CD4-positive, alpha-beta T cell treated with Interferon gamma for 1 hour (primary cell): Measurements from ENCODE around the gene RAPGEF1.
A peak's percentile ranks its signal among the peaks of the same experiment; 100 is the strongest.
"Not testable (repeated sequence)": the region's sequence is repeated elsewhere in the genome, so short reads cannot be mapped to it uniquely, and the experiment has no call there.

Experiments used
- DNase-seq: peaks from one replicate; pipeline ENCODE4 v3.0.0-alpha.2; 2020

RAPGEF1 gene

GRCh38 chr9:131739959-131740648, at the start of gene RAPGEF1:
TSS of gene RAPGEF1 (minus strand) at chr9:131740076. CDS start at chr9:131739830, 246 bp downstream.
- peak; percentile 68 for DNase-seq

DNA sequence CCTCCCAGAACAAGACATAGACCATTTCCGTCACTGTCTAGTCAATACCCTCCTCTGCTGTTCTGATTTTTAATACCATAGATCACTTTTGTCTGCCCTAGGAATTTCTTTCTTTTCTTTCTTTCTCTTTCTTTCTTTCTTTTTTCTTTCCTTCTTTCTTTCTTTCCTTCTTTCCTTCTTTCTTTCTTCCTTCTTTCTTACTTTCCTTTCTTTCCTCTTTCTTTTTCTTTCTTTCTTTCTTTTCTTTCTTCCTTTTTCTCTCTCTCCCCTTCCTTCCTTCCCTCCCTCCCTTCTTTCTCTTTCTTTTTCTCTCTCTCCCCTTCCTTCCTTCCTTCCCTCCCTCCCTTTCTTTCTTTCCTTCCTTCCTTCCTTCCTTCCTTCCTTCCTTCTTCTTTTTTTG, 49.0 kb upstream of the RAPGEF1 start:
- DNase-seq: no peak

GRCh38 chr9:131787838-131788237, 48.0 kb upstream of the RAPGEF1 start:
- no peak for DNase-seq

GRCh38 chr9:131784748-131785501, 45.0 kb upstream of the RAPGEF1 start:
- DNase-seq: no peak

GRCh38 chr9:131781069-131781468, 41.2 kb upstream of the RAPGEF1 start:
- DNase-seq: no peak

DNA sequence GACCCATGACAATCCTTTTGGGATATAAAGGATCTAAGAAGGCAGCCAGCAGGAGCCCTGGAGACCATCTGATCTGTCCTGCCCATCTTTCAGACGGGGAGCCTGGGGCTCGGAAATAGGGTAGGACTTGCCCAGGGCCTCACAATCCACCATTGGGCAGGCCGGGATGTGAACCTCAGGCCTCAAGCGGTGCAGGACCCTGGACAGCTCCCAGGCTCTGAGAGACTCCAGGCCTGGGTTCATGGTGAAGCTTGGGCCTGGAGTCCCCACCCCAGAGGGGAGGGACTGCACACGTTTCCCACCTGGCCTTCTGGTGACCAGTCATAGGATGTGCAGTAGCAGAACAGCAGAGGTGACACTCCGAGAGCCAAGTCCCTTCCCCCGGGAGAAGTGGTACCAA, 36.6 kb upstream of the RAPGEF1 start:
- no peak for DNase-seq

GRCh38 chr9:131776036-131776435, 36.2 kb upstream of the RAPGEF1 start:
- no peak for DNase-seq

DNA sequence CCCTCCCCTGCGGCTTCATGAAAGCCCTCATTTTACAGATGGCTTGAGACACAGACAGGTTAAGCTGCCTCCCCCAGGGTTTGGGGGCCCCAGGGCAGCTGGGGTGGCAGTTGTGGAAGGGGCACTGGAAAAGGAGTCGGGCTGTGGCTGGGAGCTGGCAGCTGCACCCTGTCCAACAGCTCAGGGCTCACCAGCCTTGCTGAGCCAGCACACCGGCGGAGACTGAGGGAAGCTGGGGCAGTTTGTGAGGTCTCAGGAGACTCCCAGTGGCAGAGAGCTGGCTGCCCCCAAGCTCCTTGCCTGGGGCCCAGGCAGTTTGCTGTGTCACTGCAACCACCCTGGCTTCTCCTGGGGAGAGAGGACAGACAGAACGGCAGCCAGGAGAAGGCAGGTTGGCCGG, 34.8 kb upstream of the RAPGEF1 start:
- no peak for DNase-seq

DNA sequence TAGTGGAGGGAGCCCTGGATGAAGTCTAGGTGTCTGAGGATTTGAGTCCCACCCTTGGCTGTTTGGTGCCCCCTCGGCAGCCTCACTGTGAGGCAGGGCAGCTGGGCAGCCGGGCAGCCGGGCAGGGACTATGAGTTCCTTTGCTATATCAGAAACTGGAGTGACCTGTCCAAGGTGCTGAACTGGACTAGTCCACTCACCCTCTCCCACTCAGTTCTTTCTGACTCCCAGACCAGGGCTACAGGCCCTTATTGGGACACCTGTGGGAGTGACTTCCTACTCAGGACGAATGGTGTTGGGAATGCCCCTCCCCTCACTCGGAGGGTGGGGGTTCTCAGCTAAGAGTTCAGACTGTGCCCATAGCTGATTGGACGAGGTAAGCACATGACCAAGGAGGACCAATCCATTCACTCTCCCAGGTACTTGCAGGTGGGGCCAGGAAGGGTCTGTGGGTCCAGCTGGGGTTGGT, 34.1 kb upstream of the RAPGEF1 start:
- DNase-seq: no peak

DNA sequence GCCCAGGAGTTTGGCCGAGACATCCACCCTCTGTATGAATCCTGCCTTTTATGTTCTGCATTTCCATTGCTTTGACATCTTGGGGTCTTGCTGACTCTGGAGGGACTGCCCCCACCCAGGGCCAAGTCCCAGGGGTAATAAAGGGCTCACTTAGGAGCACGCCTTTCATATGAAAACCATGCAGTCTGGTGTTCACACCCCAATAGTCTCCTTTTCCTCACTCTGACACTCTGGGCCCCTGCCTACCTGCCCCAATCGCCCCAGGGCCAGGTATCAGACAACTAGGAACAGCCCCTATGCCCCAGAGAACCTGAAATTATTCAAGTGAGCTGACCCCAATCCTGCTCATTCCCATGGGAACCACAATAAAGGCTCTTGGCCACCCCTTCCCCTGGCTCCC, 33.1 kb upstream of the RAPGEF1 start:
- DNase-seq: no peak

- DNase-seq: no peak
Measured at GRCh38 chr9:131771646-131772045, 31.8 kb upstream of the RAPGEF1 start.

DNA sequence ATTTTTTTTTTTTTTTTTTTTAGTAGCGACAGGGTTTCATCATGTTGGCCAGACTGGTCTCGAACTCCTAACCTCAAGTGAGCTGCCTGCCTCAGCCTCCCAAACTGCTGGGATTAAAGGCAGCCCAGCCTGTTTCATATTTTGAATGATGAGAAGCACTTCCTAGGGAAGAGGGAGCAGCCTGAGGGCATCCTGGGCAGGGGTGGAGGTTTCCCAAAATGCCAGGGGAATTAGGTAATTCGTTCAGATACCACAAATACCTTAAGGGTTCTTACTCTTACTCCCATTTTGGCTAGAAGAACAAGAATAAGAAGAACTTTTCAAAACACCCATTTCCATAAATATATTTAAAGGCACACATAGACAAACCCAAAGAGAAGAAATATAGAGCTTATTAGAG, 29.5 kb upstream of the RAPGEF1 start:
- DNase-seq: no peak

DNA sequence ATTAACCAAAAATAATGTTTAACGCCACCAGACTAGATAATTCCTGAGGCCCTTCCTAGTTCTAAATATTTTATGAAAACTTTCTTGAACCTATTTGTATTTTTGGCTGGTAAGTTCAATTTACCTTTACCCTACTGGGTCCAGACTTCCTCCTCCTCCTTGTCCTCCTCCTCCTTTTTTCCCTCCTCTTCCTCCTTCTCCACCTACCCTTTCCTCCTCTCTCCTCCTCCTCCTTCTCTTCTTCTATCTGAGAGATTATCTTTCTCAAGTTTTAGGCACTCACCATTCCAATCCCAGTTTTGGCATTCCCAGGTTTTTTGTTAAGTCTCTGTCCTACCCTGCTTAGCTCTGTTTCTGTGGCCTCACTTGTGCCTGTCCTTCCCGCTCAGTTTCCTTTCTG, 24.7 kb upstream of the RAPGEF1 start:
- DNase-seq: no peak

- peak; percentile 67 for DNase-seq
Measured at GRCh38 chr9:131762356-131762932, 22.6 kb upstream of the RAPGEF1 start.

DNA sequence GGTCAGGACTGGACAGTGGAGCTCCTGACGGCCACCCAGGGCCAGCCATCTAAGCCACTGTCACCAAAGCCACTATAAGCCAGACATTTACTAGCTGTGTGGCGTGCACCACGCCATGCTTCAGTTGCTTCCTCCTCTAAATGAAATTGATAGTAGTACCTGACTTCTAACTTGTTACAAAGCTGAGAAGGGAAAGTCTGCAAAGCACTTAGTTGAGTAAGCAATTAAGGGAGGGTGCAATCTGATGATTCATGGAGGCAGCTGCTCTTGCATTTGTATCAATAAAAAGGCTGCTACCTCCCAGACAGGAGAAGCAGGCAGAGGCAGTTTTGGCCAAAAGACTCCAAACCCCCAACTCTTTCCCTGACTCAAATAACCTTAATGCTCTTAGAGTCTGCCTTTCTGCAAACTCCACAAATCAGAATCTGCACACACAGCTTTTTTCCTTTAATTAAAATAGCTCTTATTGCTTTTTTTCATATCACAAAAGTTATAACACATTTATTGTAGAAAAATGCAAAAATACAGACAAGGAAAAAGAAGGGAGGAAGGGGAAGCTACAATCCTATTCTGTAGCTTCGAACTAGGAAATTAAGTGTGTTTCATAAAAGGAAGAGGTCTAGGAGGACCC, 19.3 kb upstream of the RAPGEF1 start:
- DNase-seq: no peak

DNA sequence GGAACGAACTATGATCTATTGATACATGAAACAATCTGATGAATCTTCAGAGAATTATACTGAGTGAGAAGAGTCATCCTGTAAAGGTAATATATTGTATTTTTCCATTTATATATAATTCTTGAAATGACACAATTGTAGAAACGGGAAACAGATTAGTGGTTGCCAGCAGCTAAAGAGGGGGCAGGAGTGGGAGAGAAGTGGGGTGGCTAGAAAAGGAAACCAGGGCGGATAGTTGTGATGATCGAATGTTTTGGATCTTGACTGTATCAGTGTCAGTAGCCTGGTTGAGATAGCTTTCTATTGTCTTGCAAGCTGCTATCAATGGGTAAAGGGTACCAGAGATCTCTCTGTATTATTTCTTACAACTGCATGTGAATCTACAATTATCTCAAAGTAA, 17.7 kb upstream of the RAPGEF1 start:
- no peak for DNase-seq

- peak; percentile 80 for DNase-seq
Measured at GRCh38 chr9:131755541-131756198, 15.8 kb upstream of the RAPGEF1 start.

DNA sequence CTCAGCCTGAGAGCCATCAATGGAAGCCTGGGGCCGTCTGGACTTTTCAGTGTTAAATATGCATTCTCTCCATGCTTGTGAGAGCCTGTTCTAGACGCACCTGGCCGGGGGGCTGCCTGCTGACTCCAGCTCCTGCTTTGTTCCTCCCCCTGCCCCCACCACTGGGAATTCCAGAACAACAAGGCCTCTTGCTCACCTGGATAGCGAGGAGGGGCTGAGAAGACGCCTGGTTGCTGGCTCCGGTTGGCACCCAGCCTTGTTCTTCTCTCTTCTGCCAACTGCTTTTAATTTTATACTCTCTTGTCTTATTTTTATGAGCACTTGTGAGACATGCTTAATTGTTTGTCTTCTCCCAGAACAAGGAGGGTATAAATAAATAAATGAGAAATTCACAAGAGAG, 15.0 kb upstream of the RAPGEF1 start:
- no peak for DNase-seq

DNA sequence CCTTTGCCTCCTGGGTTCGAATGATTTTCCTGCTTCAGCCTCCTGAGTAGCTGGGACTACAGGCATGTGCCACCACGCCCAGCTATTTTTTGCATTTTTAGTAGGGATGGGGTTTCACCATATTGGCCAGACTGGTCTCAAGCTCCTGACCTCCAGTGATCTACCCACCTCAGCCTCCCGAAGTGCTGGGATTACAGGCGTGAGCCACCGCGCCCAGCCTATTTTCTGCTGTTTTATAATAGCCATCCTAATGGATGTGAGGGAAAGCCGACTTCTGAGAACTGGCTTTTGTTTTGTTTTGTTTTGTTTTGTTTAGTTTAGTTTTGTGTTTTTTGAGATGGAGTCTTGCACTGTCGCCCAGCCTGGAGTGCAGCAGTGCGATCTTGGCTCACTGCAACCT, 13.9 kb upstream of the RAPGEF1 start:
- not testable (repeated sequence) for DNase-seq

DNA sequence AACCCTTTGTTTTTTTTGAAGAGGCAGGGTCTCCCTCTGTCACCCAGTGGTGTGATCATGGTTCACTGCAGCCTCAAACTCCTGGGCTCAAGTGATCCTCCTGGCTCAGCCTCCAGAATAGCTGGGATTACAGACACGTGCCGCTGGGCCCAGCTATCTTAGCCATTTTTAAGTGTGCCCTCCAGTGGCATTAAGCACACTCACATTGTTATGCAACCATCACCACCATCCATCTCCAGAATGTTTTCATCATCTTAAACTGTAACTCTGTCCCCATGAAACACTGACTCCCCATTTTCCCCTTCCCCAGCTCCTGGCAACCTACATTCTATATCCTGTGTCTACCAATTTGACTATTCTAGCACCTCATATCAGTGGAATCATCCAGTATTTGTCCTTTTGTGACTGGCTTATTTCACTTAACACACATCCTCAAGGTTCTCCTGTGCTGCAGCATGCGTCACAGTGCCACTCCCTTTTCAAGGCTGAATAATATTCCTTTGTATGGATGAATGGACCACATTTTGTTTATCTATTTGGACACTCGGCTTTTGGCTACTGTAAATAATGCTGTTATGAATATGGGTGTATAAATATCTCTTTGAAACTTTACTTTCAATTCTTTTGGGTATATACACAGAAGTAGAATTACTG, 12.5 kb upstream of the RAPGEF1 start:
- no peak for DNase-seq

DNA sequence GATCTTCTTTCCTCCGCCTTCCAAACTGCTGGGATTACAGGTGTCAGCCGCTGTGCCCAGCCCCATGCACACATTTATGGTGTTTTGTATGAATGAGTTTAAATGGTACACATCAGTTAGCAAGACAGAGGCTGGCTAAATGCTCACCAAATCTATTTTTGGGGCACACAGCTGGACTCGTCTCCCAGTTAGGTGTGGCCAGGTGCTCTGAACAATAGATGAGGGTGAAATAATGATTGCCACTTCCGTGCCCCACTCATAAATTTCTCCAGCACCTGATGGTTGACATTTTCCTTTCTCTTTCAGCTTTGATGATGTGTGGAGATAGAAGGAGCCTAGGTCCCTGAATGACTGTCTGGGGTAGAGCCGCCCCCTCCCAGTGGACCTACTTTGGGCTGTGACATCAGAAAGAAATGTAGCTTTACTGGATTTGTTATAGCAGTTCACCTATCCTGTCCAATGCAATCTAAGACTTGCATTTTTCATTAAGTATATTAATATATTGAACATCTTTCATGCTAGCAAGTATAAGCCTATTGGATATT, 8.6 kb upstream of the RAPGEF1 start:
- no peak for DNase-seq

DNA sequence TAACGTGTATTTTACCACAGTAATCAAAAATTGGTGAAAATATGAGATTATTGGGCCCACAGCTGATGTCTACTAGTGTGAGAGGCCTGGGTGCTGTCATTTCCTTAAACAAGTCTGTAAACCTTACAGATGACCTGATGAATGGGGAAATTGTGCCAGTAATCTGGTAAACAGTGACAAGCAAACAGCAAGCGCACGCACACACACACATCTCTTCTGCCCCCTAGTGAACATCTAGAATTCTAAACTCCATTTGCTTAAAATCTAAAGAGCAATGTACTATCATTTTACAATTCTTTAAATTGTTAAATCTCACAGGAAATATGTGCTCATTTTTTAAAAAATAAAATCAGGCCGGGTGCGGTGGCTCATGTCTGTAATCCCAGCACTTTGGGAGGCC, 7.5 kb upstream of the RAPGEF1 start:
- DNase-seq: no peak
